Measurements from ENCODE around the gene SLC27A3.
A peak's percentile ranks its signal among the peaks of the same experiment; 100 is the strongest.
"Not testable (repeated sequence)": the region's sequence is repeated elsewhere in the genome, so short reads cannot be mapped to it uniquely, and the experiment has no call there.

Gene SLC27A3

GRCh38 chr1:153763365-153764225, 11.6 kb upstream of the SLC27A3 start:
- DNase-seq (ENCODE audit: low read depth in 2 of 2) = no peak

- DNase-seq (ENCODE audit: low read depth in 2 of 2) = no peak
These were observed 10.9 kb upstream of the SLC27A3 start for GRCh38 chr1:153764310-153764709.

GRCh38 chr1:153766663-153767062, 8.5 kb upstream of the SLC27A3 start:
- DNase-seq (ENCODE audit: low read depth in 2 of 2) = not testable (repeated sequence)

GRCh38 chr1:153767519-153767918, 7.7 kb upstream of the SLC27A3 start:
- no peak for DNase-seq (ENCODE audit: low read depth in 2 of 2)

- no peak for DNase-seq (ENCODE audit: low read depth in 2 of 2)
These were observed 6.7 kb upstream of the SLC27A3 start for GRCh38 chr1:153768316-153769181.

GRCh38 chr1:153769221-153769620, 6.0 kb upstream of the SLC27A3 start:
- DNase-seq (ENCODE audit: low read depth in 2 of 2) = no peak

- no peak for DNase-seq (ENCODE audit: low read depth in 2 of 2)
These were observed 4.4 kb upstream of the SLC27A3 start for GRCh38 chr1:153770797-153771196.

- DNase-seq (ENCODE audit: low read depth in 2 of 2) = no peak
These were observed 3.9 kb upstream of the SLC27A3 start for GRCh38 chr1:153771261-153771660.

GRCh38 chr1:153771841-153772593, 3.2 kb upstream of the SLC27A3 start:
- no peak for DNase-seq (ENCODE audit: low read depth in 2 of 2)

- no peak for DNase-seq (ENCODE audit: low read depth in 2 of 2)
These were observed 1.9 kb upstream of the SLC27A3 start for GRCh38 chr1:153773096-153773921.

GRCh38 chr1:153774026-153774595, 1.1 kb upstream of the SLC27A3 start:
- no peak for DNase-seq (ENCODE audit: low read depth in 2 of 2)

GRCh38 chr1:153775458-153776327, 486 bp downstream of the SLC27A3 start:
- DNase-seq (ENCODE audit: low read depth in 2 of 2) = peak; percentile 31 to 37

- no peak for DNase-seq (ENCODE audit: low read depth in 2 of 2)
These were observed 1.1 kb downstream of the SLC27A3 start for GRCh38 chr1:153776352-153776751.

GRCh38 chr1:153776845-153777370, 1.7 kb downstream of the SLC27A3 start:
- no peak for DNase-seq (ENCODE audit: low read depth in 2 of 2)

GRCh38 chr1:153777648-153778047, 2.4 kb downstream of the SLC27A3 start:
- no peak for DNase-seq (ENCODE audit: low read depth in 2 of 2)

GRCh38 chr1:153778051-153778823, 3.0 kb downstream of the SLC27A3 start:
- DNase-seq (ENCODE audit: low read depth in 2 of 2) = no peak

GRCh38 chr1:153778824-153779519, 3.8 kb downstream of the SLC27A3 start:
- no peak for DNase-seq (ENCODE audit: low read depth in 2 of 2)

Measured in activated CD4-positive, alpha-beta T cell treated with anti-CD3 and anti-CD28 coated beads for 24 hours (primary cell).